Activated CD4-positive, alpha-beta T cell treated with anti-CD3 and anti-CD28 coated beads, Interleukin-2, amount 50 U/mL, for 48 hours (primary cell): ENCODE results near the gene INPP5D.

Source experiments
- DNase-seq, 2 experiments: peaks; one replicate each; pipeline ENCODE4 v3.0.0-alpha.2; 2020

INPP5D gene

GRCh38 chr2:233217892-233218377, 157.8 kb downstream of the INPP5D start:
- DNase-seq: no peak

- no peak for DNase-seq
Observed at GRCh38 chr2:233218836-233219235, 158.7 kb downstream of the INPP5D start.

DNA sequence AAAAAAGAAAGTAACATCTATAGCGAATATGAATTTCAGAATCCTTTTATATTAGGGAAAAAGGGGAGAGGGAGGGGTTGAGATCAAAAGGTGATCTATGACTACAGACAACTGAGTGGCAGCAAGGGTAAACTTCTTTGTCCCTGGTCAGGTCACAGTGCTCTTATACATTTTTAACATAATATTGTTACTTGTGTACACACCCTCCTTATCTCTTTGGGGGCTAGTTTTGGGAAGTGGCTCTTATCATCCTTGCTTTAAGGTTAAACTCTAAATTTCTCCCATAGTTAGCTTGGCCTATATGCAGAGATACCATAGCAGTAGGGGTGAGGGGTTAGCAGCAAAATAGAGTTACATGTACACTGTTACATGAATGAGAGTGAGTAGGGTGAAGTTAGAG, 159.7 kb downstream of the INPP5D start:
- no peak for DNase-seq

- no peak for DNase-seq
Observed at GRCh38 chr2:233221378-233222063, 161.4 kb downstream of the INPP5D start.

- DNase-seq: no peak
Observed at GRCh38 chr2:233223059-233223894, 163.1 kb downstream of the INPP5D start.

DNA sequence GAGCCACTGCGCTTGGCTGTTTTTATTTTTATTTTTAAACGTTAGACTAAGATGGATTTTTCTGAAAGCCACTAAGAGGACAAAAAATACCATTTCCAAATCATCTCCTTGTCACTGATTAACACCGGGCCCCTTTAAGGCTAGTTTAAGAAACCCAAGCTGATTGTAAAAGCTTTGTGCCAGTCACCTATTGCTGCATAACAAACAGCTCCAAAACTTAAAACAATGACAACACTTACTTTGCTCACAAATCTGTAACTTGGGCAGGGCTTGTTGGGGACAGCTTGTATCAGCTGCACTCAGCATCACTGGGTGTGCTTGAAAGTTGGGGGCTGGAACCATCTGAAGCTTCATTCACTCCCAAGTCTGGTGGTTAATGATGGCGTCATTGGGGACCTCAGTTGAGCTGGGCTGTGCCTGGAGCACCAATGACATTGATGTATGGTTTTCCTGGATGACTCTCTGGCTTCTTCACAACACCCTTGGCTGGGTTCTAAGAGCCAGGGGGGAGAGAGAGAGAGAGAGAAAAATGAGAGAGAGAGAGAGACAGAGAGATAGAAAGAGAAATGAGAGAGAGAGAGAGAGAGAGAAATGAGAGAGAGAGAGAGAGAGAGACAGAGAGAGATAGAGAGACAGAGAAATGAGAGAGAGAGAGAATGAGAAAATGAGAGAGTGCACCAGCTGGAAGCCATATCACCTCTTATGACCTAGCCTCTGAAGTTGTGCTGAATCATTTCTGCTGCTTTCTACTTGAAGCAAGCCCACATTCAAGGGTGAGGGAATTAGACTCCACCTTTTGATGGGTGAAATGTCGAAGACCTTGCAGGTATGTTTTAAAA, 165.3 kb downstream of the INPP5D start:
- DNase-seq: no peak

- no peak for DNase-seq
Observed at GRCh38 chr2:233226511-233227031, 166.4 kb downstream of the INPP5D start.

GRCh38 chr2:233227346-233227978, 167.3 kb downstream of the INPP5D start:
- DNase-seq: no peak

DNA sequence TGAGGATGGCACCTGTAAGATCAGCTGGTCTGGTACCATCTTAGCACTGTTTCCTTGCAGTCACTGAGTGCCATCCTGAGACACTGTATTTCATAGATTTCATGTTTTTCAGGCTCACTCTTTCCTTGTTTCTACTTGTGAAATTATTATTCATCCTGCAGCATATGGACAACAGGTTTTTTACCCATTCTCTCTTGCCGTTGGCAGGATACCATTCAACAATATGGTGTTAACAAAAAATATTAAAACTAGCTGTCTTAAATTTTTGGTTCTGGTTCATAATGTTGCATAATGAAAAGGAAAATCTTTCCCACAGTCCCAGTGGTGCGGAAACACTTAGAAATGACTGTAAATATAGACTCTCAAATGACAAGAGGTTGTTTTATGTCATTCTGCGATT, 168.2 kb downstream of the INPP5D start:
- no peak for DNase-seq

DNA sequence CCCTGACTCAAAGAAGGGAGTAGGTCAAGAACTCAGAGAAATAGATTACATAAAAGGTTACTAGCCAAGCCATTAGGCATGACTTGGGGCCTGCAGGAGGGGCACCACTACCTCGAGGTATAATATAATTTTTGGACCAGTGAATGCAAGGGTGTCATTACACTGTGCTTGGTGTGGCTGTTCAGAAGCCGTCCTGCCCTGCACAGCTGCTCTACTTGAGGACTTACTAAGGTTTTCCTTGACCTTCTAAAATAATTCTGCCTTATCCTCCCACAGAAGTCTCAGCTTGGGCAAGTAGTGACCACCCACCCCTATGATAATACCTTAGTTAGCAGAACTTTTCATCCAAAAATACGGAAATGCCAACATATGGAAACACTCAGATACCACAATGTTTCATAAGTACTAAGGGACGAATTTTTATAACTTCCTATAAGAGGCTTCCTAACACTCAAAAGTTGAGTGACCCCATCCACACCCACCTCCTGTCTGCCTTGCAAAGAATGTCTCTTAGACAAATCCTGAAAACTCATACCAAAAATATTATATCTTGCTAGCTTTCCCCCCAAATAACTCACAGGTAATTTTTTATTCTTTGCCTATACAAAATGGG, 173.6 kb downstream of the INPP5D start:
- no peak for DNase-seq

DNA sequence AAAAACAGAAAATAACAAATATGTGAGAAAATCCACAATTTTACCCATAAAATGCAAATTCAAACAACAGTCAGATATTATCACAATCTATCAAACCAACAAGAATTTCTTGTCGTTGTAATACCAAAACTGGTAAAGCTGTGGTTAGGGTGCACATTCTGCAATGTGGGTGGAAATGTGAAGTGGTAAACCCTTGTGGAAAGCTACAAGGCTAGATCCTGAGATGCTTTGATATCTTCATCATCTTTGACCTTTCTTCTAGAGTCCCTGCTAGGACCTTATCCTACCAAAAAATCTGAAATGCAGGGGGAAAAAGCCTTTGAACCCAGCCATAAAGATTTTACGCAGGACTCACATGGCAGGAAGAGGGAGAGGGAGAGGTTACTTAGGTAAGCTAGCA, 174.1 kb downstream of the INPP5D start:
- no peak for DNase-seq

DNA sequence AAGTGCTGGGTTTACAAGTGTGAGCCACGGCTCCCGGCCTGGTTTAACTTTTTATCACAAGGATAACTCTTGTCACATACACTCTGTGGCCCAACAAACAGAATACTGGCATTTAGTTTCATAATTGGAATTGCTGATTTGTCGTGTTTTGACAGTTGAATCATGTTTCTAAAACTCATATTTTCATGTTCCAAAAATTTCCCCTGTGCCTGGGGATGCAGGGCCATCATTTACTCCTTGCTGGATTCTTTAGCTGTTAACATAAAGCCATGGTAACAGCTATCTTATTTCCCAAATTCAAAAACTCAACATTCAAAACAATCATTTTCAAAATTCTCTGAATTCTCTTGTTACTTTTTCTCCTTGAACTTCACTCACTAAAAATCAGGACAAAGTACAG, 174.9 kb downstream of the INPP5D start:
- no peak for DNase-seq

GRCh38 chr2:233235977-233236376, 175.8 kb downstream of the INPP5D start:
- DNase-seq: no peak

- no peak for DNase-seq
Observed at GRCh38 chr2:233236820-233237589, 176.9 kb downstream of the INPP5D start.

GRCh38 chr2:233240897-233241296, 180.8 kb downstream of the INPP5D start:
- no peak for DNase-seq

DNA sequence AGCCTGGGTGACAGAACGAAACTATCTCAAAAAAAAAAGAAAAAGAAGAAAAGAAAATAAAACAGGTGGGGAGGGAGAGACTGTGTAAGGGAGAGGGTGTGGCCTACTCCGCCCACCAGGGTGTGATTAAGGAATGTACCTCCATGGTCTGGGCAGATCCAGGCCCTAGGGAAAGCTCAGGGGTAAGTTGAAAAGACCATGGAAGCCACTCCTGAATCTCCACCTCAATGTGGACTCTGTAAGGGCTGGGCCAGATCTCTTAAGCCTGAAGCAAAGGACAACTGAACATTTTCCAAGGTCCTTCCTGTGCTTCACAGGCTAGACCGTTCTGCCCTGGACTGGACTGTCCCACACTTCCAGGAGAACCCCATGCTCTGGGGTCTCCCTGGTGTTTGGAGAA, 181.7 kb downstream of the INPP5D start:
- DNase-seq: no peak

DNA sequence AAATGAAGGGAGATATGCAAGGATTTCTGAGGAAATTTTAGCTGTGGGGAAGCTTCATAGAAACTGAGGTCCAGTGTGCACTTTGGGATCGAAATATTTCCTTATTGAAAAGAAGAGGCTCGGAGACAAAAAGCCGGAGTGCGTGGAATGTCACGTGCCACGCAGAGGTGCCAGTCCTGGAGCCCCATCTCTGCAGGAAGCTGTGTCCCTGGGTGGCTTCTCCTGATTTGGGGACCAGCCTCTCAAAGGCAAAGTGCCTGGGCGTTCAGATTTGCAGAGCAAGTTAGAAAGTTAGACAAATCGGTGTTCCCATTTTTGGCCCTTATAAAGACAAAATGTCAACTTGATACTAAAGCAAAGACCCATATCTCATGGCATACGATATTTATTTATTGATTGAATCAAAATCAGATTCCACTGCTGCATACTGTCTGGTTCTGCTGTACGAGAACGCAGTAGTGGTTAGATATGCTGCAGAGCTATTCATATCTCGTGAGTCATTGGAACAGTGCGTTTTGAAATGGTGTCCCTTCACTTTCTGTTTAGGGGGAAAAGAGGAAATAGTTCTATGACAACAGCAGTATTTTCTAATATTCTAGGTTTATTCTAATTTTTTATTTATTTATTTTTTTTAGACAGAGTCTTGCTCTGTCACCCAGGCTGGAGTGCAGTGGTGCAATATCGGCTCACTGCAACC, 182.2 kb downstream of the INPP5D start:
- DNase-seq: no peak

DNA sequence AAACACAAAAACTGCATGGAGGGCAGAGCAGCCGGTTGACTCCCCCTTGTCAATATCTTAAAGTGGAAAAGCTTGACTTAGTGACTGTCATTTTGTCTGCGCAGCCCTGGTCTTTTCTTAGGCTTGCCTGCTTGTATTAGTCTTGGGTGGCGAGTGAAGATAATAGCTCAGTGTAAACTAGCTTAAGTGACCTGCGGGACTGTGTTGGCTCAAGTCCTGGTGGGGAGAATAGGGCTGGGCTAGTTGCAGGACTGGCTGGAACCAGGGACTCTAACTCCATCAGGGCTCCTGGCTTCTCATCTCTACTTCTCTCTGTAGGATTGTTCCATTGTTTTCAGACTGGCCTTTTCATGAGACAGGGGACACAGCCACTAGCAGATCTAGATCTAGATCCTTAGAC, 183.2 kb downstream of the INPP5D start:
- DNase-seq: no peak

- DNase-seq: no peak
Observed at GRCh38 chr2:233244818-233245217, 184.7 kb downstream of the INPP5D start.

DNA sequence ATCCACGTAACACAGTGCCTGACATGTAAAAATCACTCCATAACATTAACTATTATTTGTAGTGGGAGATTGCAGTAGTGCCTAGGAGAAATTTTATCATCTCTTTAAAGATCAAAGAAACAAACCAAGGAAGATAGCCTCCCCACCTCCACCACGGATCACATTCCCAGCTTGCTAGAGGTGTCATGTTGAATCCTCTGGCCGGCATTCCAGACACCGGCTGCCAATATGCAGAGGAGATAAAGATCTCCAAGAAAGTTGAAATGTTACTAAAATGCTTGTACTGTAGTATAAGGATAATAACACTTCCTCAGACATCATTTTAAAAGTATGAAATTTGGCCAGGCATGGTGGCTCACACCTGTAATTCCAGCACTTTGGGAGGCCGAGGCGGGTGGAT, 185.3 kb downstream of the INPP5D start:
- no peak for DNase-seq

GRCh38 chr2:233247116-233247515, 187.0 kb downstream of the INPP5D start:
- DNase-seq: no peak
